ENCODE results near the gene EED.
"Not testable (repeated sequence)": the region's sequence is repeated elsewhere in the genome, so short reads cannot be mapped to it uniquely, and the experiment has no call there.

The EED gene

DNA sequence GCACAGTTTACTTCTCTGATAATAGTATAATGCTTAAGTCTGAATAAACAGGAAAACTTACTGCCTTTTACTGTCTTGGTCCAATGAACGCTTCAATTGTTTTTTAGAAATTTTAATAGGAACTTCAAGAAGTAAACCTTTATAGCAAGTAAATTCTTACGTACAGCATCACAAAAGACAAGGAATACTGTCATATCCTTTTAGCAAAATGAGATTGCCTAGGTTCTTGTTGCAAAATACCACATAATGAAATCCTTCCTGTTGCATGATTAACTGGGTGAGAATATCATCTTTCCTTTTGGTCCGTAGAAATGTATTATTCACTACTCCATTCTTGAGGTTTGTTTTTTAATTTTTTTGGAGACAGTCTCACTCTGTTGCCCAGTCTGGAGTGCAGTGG lies 35.2 kb downstream of the EED start:
- DNase-seq (ENCODE audit: extremely low spot score, insufficient read length, low read depth) (no peak), FAIRE-seq (no peak)

DNA sequence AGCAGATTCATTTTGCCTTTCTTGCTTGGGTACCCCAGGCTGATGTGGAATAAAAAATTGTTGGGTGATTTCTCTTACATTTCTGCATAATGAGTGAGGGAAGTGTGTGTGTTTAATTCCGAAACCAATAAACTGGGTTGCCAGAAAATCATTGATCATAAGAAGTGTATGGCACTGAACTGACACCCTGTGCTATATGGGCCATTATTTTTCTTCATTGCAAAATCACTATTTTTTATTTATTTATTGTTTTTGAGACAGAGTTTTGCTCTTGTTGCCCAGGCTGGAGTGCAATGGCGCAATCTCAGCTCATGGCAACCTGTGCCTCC lies 42.9 kb downstream of the EED start:
- FAIRE-seq (no peak), DNase-seq (ENCODE audit: extremely low spot score, insufficient read length, low read depth) (no peak)

DNA sequence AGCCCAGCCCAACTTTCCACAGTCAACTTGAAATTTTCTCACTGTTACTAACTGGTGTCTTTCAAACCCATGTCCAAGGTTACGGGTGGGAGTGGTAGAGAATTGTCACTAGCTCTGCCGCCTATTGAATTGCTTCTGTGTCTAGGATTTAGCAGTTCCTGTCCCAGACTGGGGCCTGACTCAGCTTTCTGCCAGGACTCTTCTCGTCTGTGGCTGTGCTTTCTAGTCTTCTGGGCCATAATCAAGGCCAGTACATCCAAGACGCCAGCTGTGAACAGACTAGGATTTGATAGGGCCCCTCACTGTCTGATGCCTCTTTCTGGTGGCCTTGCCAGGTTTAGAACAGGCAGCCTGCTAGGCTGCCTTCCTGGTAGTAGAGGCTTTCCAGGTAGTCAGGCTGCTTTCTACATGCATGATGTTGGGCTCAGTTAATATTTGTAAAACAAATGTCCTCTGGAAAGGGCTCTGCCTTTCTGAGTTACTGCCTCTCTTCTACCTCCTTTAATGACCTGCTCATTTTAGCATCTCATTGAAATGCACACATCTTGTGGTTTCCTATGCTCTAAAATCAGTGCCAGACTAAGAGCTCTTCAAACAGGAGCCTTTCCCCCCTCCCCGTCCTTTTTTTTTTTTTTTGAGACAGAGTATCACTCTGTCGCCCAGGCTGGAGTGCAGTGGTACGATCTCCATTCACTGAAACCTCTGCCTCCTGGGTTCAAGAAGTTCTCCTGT lies 44.4 kb downstream of the EED start:
- FAIRE-seq (no peak), DNase-seq (ENCODE audit: extremely low spot score, insufficient read length, low read depth) (no peak)

- FAIRE-seq; DNase-seq (ENCODE audit: extremely low spot score, insufficient read length, low read depth): not testable (repeated sequence)
These were observed 45.1 kb downstream of the EED start for GRCh38 chr11:86289508-86290280.

DNA sequence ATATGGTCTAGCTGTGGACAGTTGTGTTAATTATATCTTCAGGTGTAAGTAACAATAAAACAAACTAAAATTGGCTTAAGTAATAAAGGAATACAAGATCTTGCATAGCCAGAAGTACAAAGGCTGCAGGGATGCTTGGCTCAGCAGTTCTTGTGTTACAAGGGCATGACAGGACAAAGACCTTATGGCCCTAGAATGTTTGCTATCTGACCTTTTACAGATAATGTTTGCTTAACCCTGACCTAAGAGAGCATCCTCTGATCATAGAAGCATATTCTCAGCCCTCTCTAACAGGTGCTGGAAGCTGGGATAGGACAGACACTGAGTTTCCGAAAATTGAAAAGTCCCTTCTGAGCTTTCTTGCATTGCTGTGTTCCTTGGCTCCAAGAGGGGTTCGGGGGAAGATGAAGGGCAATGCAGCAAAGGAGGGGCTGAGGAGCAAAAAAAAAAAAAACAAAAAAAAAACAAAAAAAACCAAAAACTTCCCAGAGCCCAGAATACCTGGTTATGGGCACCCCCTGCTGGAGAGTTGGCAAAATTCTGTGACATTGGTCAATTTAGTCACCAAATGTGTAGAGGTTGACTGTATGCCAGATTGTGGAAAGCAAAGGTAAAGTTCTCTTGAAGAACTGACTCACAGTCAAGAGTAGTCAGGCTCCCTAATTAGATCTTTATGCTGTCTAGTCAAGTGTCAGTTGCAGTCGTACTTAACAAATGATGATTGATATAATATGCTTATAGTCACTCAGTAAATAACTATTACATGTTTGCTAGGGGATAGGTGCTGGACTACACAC lies 47.1 kb downstream of the EED start:
- FAIRE-seq: peak; percentile 78
- no peak for DNase-seq (ENCODE audit: extremely low spot score, insufficient read length, low read depth)

DNA sequence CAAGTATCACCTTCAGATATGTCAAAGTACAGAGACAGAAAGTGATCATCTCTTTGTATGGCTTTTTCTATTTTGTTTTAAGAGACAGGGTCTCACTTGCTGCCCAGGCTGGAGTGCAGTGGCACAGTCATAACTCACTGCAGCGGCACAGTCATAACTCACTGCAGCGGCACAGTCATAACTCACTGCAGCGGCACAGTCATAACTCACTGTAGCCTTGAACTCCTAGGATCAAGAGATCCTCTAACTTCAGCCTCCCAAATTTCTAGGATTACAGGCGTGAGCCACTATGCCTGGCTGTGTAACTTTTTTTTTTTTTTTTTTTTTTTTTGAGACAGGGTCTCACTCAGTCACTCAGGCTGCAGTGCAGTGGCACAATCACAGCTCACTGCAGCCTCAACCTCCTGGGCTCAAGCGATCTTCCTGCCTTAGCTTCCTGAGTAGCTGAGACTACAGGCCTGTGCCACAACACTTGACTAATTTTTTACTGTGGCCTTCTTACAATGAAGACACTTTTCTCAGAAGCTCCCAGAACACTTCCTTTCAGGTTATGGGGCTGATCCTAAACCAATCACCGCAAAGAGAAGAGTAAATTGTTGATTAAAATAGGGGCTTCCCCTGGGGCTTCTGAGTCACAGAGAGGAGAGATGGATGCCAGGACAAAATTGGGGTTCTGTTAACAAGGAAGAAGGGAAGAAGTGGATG lies 48.5 kb downstream of the EED start:
- DNase-seq (ENCODE audit: extremely low spot score, insufficient read length, low read depth): peak; percentile 28
- FAIRE-seq: peak; percentile 79

- DNase-seq (ENCODE audit: extremely low spot score, insufficient read length, low read depth): no peak
- no peak for FAIRE-seq
These were observed 49.5 kb downstream of the EED start for GRCh38 chr11:86294026-86294425.

DNA sequence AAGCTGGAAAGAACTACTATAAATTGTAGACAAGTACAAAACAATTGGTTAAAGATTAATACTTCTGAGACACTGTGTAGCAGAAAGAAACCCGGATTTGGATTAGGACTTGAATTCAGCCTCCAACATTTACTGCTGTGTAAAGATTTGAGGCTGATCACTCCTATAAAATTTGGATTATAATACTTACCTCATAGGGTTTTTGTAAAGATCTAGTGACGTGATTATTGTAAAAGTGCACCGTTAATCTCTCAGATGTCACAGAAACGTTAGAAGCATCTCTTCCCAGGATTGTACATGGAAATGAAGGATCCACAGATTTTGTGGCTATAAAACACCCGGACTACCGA lies 57.2 kb downstream of the EED start:
- no peak for FAIRE-seq
- DNase-seq (ENCODE audit: extremely low spot score, insufficient read length, low read depth): no peak

DNA sequence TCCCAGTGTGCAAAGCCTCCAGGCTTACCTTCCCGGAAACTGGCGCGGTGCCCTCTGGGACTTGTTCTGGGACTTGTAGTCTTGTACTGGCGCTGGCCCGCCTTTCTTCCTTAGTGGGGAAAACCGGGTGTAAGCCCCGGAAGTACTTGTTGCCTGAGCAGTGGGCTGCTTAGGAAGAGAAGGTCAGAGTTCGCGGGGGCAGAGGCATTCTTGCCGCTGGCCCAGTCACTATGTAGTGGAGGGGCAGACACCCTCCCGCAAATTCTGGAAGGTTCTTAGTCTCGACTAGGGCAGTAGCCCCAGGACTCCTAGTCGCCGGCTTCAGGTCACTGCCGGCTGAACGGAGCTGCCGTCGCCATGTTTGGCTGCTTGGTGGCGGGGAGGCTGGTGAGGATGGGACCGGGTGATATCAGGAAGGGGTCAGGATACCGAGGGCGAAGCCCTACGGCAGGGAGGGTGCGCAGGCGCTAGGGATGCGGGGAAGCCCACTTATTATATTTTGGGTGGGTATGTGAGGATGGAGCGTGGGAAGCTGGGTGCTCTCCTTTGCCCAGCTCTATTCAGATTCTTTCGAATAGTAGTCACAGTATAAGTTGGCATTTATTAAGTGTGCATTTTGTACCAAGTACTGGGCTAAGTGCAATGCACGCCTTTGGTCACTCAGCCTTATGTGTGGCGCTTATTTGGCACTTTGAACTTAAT lies 57.7 kb downstream of the EED start, which contains the start of gene HIKESHI:
HIKESHI (plus strand) TSS at position 149 of the 702 bp plus-strand sequence; CDS start at position 358, 209 bp downstream.
- DNase-seq (ENCODE audit: extremely low spot score, insufficient read length, low read depth) (peak; percentile 65), FAIRE-seq (peak; percentile 95)

DNA sequence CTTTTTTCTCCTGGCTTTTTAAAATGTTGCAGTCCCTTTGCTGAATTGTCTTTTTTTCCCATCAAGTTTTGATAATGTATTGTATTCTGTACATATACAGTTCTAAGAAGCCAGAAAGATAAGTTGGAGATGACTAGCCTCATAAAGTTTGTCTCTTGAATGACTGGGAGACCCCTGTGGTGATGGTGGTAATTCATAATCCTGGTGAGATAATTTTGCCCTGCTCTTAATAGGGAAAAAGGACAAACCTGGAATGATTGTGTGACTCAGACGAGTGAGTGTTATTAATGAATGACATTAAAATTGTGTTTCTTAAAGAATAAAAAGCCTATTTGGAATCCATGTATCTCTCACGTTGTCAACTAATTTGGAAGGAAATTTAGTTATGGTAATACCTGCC lies 58.7 kb downstream of the EED start:
- FAIRE-seq: no peak
- no peak for DNase-seq (ENCODE audit: extremely low spot score, insufficient read length, low read depth)

GRCh38 chr11:86308710-86309109 lies 64.2 kb downstream of the EED start:
- FAIRE-seq; DNase-seq (ENCODE audit: extremely low spot score, insufficient read length, low read depth): not testable (repeated sequence)

- FAIRE-seq: no peak
These were observed 69.2 kb downstream of the EED start for GRCh38 chr11:86313793-86314192.

DNA sequence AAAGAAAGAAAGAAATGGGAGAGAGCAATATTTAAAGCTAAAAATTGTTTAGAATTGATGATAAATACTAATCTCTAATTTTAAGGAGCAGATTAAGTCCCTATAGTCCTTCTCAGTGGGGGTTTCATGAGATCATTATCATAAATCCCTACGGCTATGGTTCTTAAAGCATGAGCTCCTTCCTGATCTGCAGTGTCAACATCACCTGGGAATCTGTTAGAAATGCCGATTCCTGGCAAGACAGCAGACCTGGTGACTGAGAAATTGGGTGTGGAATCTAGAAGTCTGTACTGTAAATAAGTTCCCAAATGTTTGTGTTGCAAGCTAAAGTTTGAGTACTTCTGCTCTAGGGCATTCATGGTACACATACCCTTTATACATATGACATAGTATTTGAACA lies 70.1 kb downstream of the EED start:
- DNase-seq (ENCODE audit: extremely low spot score, insufficient read length, low read depth) (no peak), FAIRE-seq (no peak)

More at GRCh38 chr11:86313793-86314192, 69.2 kb downstream of the EED start:
- no peak for DNase-seq (ENCODE audit: extremely low spot score, insufficient read length, low read depth)

Measured in GM18507 (cell line).